ENCODE measurements around the gene SAPCD1. TPM values are rescaled to one million over a fixed set of nuclear protein-coding genes. Genes with fewer than 3 reads are reported as not detected.

SAPCD1 gene
- total and polyA plus RNA-seq, 2 donors (not counting 1 experiment from before 2014, with no cell fraction given) = 12.9 TPM

GRCh38 chr6:31811645-31812044 is 49.2 kb downstream of the SAPCD1 start:
- H3K27me3 Mint-ChIP-seq = no peaks in the 10 kb centered on the region
- 100% methylated on average over 11 of the region's 12 CpGs for WGBS (ENCODE audit: insufficient coverage)
- TF ChIP-seq CTCF (IDR thresholded peaks at IDR 0.05) (no peak), EZH2 (IDR thresholded peaks at IDR 0.05; ENCODE audit: borderline replicate concordance, insufficient read depth, low read depth, low read length, poor library complexity, severe bottlenecking) (no peak)
- Histone ChIP-seq H3K27ac (ENCODE audit: low read length in 2 of 2) (no peak overlapping the region), H3K79me2 (ENCODE audit: control insufficient read depth, insufficient read depth, low read length) (peaks cover 22% of the 10 kb centered on the region), H3K4me2 (replicated peaks; ENCODE audit: low read depth, low read length, poor library complexity, severe bottlenecking) (no peak overlapping the region), H3K4me1 (ENCODE audit: control insufficient read depth in 2 of 2, insufficient read depth in 2 of 2, low read length in 2 of 2) (peaks cover 7 to 21% of the 10 kb centered on the region in 2 donors), H3K36me3 (replicated peaks in 1 of 2; ENCODE audit: control extremely low read depth in 1 of 2, control insufficient read depth in 1 of 2, extremely low read depth in 1 of 2, insufficient read depth in 2 of 2, low read length in 1 of 2) (no peaks in the 10 kb centered on the region), H4K20me1 (ENCODE audit: control insufficient read depth, insufficient read depth, low read length, poor library complexity, severe bottlenecking) (no peaks in the 10 kb centered on the region), H3K27me3 (replicated peaks in 1 of 4; ENCODE audit: control extremely low read depth in 1 of 4, control insufficient read depth in 3 of 4, insufficient read depth in 4 of 4, low read length in 3 of 4) (no peaks in the 10 kb centered on the region), H3K9me3 (ENCODE audit: control extremely low read depth in 1 of 3, control insufficient read depth in 2 of 3, insufficient read depth in 1 of 3, low read length in 2 of 3) (no peaks in the 10 kb centered on the region), H3K4me3 (ENCODE audit: control extremely low read depth in 1 of 5, extremely low read depth in 1 of 5, insufficient read depth in 1 of 5, low read depth in 2 of 5, low read length in 4 of 5) (no peak overlapping the region), H3K9ac (ENCODE audit: low read length) (no peak overlapping the region), H2AFZ (ENCODE audit: insufficient read depth, low read depth, low read length, poor library complexity, severe bottlenecking) (no peak overlapping the region)
- peaks cover 19% of the 10 kb centered on the region for H3K4me1 Mint-ChIP-seq
- DNase-seq (no peak), ATAC-seq (ENCODE audit: low read depth) (no peak)
- POLR2A ChIA-PET = interaction anchor here (0.6 kb wide), 1 partner anchor 73 kb away, joined by 4 read pairs; no protein-coding TSS in a partner anchor
- CTCF ChIA-PET = interaction anchor here (1.2 kb wide), 1 partner anchor 19 kb away, joined by 5 read pairs; no protein-coding TSS in a partner anchor
- H3K27ac Mint-ChIP-seq = no peak overlapping the region
- intact Hi-C loops (cut with micrococcal nuclease) = no loop called here
- no peak overlapping the region for H3K4me3 Mint-ChIP-seq
- no peaks in the 10 kb centered on the region for H3K9me3 Mint-ChIP-seq (ENCODE audit: insufficient read depth)

GRCh38 chr6:31813465-31813849 is 51.0 kb downstream of the SAPCD1 start:
- no peaks in the 10 kb centered on the region for H3K27me3 Mint-ChIP-seq
- H2AFZ ChIP-seq (ENCODE audit: insufficient read depth, low read depth, low read length, poor library complexity, severe bottlenecking) = peak overlapping the region; percentile 87
- CTCF ChIA-PET = interaction anchor here (1.0 to 3.6 kb wide), 9 partner anchors 14 to 100 kb away, joined by 3 to 49 read pairs (median 4); partner anchors contain the start of genes DDAH2, MSH5 and NEU1

More at GRCh38 chr6:31813465-31813849, 51.0 kb downstream of the SAPCD1 start:
- WGBS (ENCODE audit: insufficient coverage) = 100% methylated on average over 4 of the region's 7 CpGs
- H3K9ac ChIP-seq (ENCODE audit: low read length) = no peak overlapping the region
- ATAC-seq (ENCODE audit: low read depth) (no peak), DNase-seq (no peak)
- no peak for TF ChIP-seq CTCF (IDR thresholded peaks at IDR 0.05)
- TF ChIP-seq EZH2 (IDR thresholded peaks at IDR 0.05; ENCODE audit: borderline replicate concordance, insufficient read depth, low read depth, low read length, poor library complexity, severe bottlenecking) = no peak
- no peak overlapping the region for H3K4me3 ChIP-seq (ENCODE audit: control extremely low read depth in 1 of 5, extremely low read depth in 1 of 5, insufficient read depth in 1 of 5, low read depth in 2 of 5, low read length in 4 of 5)
- Mint-ChIP-seq H3K9me3 (ENCODE audit: insufficient read depth) (no peaks in the 10 kb centered on the region), H3K4me1 (peaks cover 20% of the 10 kb centered on the region), H3K4me3 (peak overlapping the region; percentile 96), H3K27ac (no peak overlapping the region)
- no peaks in the 10 kb centered on the region for H4K20me1 ChIP-seq (ENCODE audit: control insufficient read depth, insufficient read depth, low read length, poor library complexity, severe bottlenecking)
- H3K36me3 ChIP-seq (replicated peaks in 1 of 2; ENCODE audit: control extremely low read depth in 1 of 2, control insufficient read depth in 1 of 2, extremely low read depth in 1 of 2, insufficient read depth in 2 of 2, low read length in 1 of 2) = no peaks in the 10 kb centered on the region
- intact Hi-C loops (cut with micrococcal nuclease) = no loop called here
- no peaks in the 10 kb centered on the region for H3K27me3 ChIP-seq (replicated peaks in 1 of 4; ENCODE audit: control extremely low read depth in 1 of 4, control insufficient read depth in 3 of 4, insufficient read depth in 4 of 4, low read length in 3 of 4)
- peak overlapping the region; percentile 94 for H3K4me2 ChIP-seq (replicated peaks; ENCODE audit: low read depth, low read length, poor library complexity, severe bottlenecking)
- H3K4me1 ChIP-seq (ENCODE audit: control insufficient read depth in 2 of 2, insufficient read depth in 2 of 2, low read length in 2 of 2) = peaks cover 15 to 30% of the 10 kb centered on the region in 2 donors
- no peak overlapping the region for H3K27ac ChIP-seq (ENCODE audit: low read length in 2 of 2)
- no peaks in the 10 kb centered on the region for H3K9me3 ChIP-seq (ENCODE audit: control extremely low read depth in 1 of 3, control insufficient read depth in 2 of 3, insufficient read depth in 1 of 3, low read length in 2 of 3)
- peaks cover 12% of the 10 kb centered on the region for H3K79me2 ChIP-seq (ENCODE audit: control insufficient read depth, insufficient read depth, low read length)
- POLR2A ChIA-PET = interaction anchor here (1.4 to 2.9 kb wide), 4 partner anchors 17 to 90 kb away, joined by 7 to 37 read pairs (median 11); partner anchors contain the start of genes MPIG6B, MSH5 and VARS1

Data from B cell (primary cell).